NT2/D1 (cell line): ENCODE data around the gene IL36G.

Source experiments
- YY1 ChIP-seq: IDR thresholded peaks from 2 replicates; pipeline ENCODE4 v1.6.1; 2011; ENCODE audit not compliant: insufficient read length, insufficient read depth
- ZNF274 ChIP-seq: IDR thresholded peaks from 2 replicates; pipeline ENCODE4 v1.6.1; 2011; ENCODE audit warnings: mild to moderate bottlenecking, low read depth, low read length

DNA sequence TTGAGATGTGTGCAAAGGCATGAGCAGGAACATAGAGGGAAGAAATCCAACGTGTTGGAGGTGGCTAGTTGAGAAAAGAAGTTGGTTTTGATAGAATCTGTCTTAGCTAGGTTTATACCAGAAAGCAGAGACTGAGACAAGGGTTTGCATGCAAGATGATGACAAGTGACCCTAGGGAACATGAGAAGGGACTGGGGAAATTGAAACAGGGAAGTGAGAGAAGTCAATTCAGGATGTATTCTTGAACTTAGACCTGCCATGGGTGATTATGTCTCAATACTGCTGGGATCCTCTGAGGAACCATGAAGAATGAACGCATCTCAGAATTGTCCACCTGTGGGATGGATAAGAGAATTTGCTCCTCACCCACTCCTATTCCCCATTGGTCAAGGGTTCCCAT lies 47.9 kb downstream of the IL36G start:
- TF ChIP-seq YY1 (no peak), ZNF274 (no peak)
